AG04450 (cell line): ENCODE data around the gene CNTN5. TPM values are rescaled to one million over a fixed set of nuclear protein-coding genes. Genes with fewer than 3 reads are reported as not detected.

Experiments used
- CTCF ChIA-PET: fragments of 300-600, 350-600 bp; formaldehyde crosslinking; extraction: SDS; loops from one replicate; lab custom pipeline; 2022; ENCODE audit warnings: antibody characterized with exemption, inconsistent platforms; lab: Charles Lee
- POLR2A ChIA-PET: fragments of 350-600 bp; formaldehyde crosslinking; extraction: SDS; loops from one replicate; lab custom pipeline; 2021; ENCODE audit warnings: antibody characterized with exemption, inconsistent platforms; lab: Yijun Ruan, JAX
- DNase-seq: peaks from one replicate; pipeline ENCODE4 v3.0.0-alpha.2; 2011; ENCODE audit warnings: low read depth, low spot score
- H3K27ac ChIP-seq: one replicate; pipeline ENCODE4 v1.5.1; 2012; ENCODE audit warnings: low read depth, low read length, control low read depth
- H3K27me3 ChIP-seq: one replicate; pipeline ENCODE4 v1.6.0; 2012; ENCODE audit warnings: low read length; ENCODE audit not compliant: control insufficient read depth, insufficient read depth
- H3K4me3 ChIP-seq: 2 replicates; pipeline ENCODE4 v1.5.1; 2011; ENCODE audit warnings: mild to moderate bottlenecking, low read depth, low read length, control low read depth
- H3K9me3 ChIP-seq: 2 replicates; pipeline ENCODE4 v1.5.1; 2012; ENCODE audit warnings: low read length; ENCODE audit not compliant: control insufficient read depth, insufficient read depth
- polyA plus RNA-seq: library from polyadenylated mRNA; depleted of rRNA; stranded (reverse); fragments of >200 nt; gene quantifications from 2 replicates; pipeline ENCODE4 v1.2.3, GENCODE V29; 2011
- TF ChIP-seq, protein P1 (sequence below): IDR thresholded peaks from 2 replicates; pipeline ENCODE4 v1.5.1; 2011; ENCODE audit warnings: low read depth, low read length, control low read depth, inconsistent platforms

Gene CNTN5
- polyA plus RNA-seq, 1 experiment: not detected

DNA sequence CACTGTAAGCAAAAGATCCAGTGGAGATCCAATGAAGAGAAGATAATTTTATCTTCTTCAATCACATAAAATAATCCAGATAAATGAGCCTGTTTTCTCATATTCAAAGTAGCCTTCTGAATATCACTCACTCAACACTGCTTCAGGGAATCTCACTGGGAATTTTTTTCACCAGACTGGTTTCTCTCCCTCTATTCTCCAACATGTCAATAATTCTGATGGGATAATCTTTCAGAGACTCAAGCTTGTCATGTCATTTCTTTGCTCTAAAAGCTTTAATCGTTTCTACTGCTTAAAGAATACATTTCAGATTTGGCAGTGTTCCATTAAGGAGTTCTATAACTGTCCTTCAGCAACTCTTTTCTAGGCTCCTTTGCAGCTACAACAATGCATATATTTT is 16.3 kb downstream of the CNTN5 start:
- DNase-seq: no peak
- POLR2A ChIA-PET: no interaction called here

DNA sequence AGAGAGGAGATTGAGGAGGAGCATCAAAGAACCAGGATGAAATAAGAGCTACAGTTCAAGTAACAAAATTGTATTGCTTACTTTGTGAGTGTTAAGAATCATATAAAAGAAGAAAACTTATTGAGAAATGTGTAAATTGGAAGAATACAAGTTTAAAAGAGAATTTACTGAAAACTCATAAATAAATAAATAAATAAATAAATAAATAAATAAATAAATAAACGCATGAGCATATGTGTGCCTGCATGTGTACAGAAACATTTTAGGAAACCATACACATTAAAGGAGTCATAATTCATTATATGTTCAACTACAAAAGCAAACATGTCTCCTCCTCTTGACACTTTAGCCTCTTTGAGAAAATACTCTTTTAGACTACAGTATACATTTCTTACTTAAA is 42.6 kb downstream of the CNTN5 start:
- ChIA-PET CTCF (no interaction called here), POLR2A (no interaction called here)
- TF ChIP-seq, protein P1, sequence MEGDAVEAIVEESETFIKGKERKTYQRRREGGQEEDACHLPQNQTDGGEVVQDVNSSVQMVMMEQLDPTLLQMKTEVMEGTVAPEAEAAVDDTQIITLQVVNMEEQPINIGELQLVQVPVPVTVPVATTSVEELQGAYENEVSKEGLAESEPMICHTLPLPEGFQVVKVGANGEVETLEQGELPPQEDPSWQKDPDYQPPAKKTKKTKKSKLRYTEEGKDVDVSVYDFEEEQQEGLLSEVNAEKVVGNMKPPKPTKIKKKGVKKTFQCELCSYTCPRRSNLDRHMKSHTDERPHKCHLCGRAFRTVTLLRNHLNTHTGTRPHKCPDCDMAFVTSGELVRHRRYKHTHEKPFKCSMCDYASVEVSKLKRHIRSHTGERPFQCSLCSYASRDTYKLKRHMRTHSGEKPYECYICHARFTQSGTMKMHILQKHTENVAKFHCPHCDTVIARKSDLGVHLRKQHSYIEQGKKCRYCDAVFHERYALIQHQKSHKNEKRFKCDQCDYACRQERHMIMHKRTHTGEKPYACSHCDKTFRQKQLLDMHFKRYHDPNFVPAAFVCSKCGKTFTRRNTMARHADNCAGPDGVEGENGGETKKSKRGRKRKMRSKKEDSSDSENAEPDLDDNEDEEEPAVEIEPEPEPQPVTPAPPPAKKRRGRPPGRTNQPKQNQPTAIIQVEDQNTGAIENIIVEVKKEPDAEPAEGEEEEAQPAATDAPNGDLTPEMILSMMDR: no peak
- Histone ChIP-seq H3K27me3 (no peaks in the 10 kb centered on the region), H3K4me3 (no peak overlapping the region), H3K27ac (no peak overlapping the region), H3K9me3 (peaks cover 3% of the 10 kb centered on the region; the same call in 1 of the 2 replicates)
- no peak for DNase-seq

More for the DNA sequence above, 16.3 kb downstream of the CNTN5 start:
- H3K27me3 ChIP-seq: no peaks in the 10 kb centered on the region
- CTCF ChIA-PET: no interaction called here
- H3K4me3 ChIP-seq: no peak overlapping the region
- no peak overlapping the region for H3K27ac ChIP-seq
- peaks cover 3% of the 10 kb centered on the region; the same call in 1 of the 2 replicates for H3K9me3 ChIP-seq
- TF ChIP-seq, protein P1: no peak

DNA sequence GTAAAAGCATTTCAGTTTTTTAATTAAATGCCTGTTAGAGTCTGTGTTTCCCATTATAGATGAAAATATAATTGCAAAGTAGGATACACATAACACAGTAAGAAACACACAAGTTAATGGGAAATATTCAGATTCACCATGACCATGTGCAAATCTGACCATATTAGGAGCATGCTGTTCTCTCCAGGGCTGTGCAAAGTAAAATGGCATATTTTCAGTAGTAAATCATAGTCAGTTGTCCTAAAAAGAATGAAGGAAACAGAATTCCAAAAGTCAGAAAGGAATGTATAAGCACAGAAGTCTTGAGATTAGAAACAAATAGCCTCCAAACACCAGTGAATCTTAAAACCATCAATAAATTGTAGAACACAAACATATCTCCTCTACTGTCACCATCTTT is 44.4 kb downstream of the CNTN5 start:
- no peak overlapping the region for H3K27ac ChIP-seq
- ChIA-PET CTCF (no interaction called here), POLR2A (no interaction called here)
- TF ChIP-seq, protein P1: no peak
- peaks cover 3% of the 10 kb centered on the region; the same call in 1 of the 2 replicates for H3K9me3 ChIP-seq
- no peak for DNase-seq
- H3K4me3 ChIP-seq: no peak overlapping the region
- H3K27me3 ChIP-seq: no peaks in the 10 kb centered on the region

DNA sequence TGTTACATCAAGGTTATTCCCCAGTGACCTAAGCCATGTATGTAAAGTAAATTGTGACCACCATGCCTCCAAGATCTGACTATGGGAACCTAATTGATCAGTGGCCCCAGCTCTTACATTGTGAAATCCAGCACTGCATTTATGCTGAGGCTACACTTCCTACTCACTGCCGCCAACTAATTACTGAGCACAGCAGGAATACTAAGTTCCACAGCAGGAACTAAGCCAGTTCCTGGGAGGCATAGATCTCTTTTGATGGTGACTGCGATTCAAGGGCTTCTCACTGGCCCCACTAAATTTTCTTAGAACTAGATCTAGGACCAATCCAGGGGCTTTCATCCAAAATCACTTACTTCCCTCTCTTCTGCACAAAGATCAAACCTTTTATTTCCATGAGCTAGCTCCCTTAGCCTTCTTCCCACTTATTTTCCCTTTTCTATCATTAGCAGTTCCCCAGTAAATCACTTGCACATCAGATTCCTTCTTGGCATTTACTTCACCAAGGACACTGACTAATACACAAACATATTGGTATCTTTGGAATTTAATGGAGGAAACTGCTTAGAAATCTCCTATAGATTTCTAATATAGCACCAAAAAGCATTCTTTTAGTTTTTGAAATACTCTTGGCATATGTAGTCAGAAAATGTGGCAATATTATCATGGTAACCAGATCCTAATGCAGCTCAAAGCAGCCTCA is 46.0 kb downstream of the CNTN5 start:
- H3K4me3 ChIP-seq: no peak overlapping the region
- no peaks in the 10 kb centered on the region; the same call in 1 of the 2 replicates for H3K9me3 ChIP-seq
- TF ChIP-seq, protein P1: no peak
- H3K27me3 ChIP-seq: no peaks in the 10 kb centered on the region
- CTCF ChIA-PET: no interaction called here
- DNase-seq: no peak
- no peak overlapping the region for H3K27ac ChIP-seq
- POLR2A ChIA-PET: no interaction called here

DNA sequence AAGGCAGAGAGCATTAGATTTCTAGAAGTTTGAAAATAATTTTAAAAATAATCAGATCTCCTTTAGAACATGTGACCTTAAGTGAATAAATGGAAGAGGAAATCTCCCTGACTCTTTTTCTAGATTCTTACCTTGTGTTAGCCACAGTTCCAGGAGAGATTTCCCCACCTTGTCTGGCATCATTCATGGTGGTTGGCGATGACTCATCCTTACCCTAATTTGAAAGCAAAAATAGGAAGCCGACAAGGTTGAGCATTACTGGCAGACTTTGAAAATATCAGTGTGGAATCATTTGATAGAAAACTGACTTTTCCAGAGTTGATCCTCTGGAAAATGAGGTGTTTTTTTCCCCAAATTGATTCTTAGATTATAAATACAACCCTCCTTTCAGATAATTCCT is 48.1 kb downstream of the CNTN5 start:
- ChIA-PET CTCF (no interaction called here), POLR2A (no interaction called here)
- DNase-seq: no peak
- Histone ChIP-seq H3K27me3 (no peaks in the 10 kb centered on the region), H3K9me3 (no peaks in the 10 kb centered on the region; the same call in 1 of the 2 replicates), H3K4me3 (no peak overlapping the region), H3K27ac (no peak overlapping the region)
- TF ChIP-seq, protein P1: no peak
